Fibroblast of lung (primary cell): ENCODE results near the gene NEK8.

Experiments used
- CTCF ChIP-seq, 2 donors: IDR thresholded peaks in 1 of 2; conservative IDR thresholded peaks in 1 of 2; 1 replicate in 1 of 2; 2 replicates in 1 of 2; pipeline ENCODE4 v1.5.1; 2011 to 2012; ENCODE audit warnings: low read length in 2 of 2, control low read depth in 1 of 2, inconsistent platforms in 1 of 2, low read depth in 1 of 2, mild to moderate bottlenecking in 1 of 2
- EZH2 ChIP-seq: IDR thresholded peaks from 2 replicates; pipeline ENCODE4 v1.5.1; 2012; ENCODE audit warnings: low read length, control low read depth, mild to moderate bottlenecking; ENCODE audit errors: missing control alignments

GRCh38 chr17:28716740-28717577 lies 11.6 kb upstream of the NEK8 start:
- TF ChIP-seq CTCF (conservative IDR thresholded peaks at IDR 0.05 in 1 of 2, IDR thresholded peaks at IDR 0.05 in 1 of 2; ENCODE audit: low read depth in 1 of 2, low read length in 2 of 2) = no peak
- TF ChIP-seq EZH2 = no peak
